Stimulated activated CD8-positive, alpha-beta memory T cell treated with anti-CD3 and anti-CD28 coated beads, Interleukin-12 subunit alpha, Interleukin-12 subunit beta, amount 100 ng/mL, for 4 hours (primary cell): Measurements from ENCODE around the gene S100A16.
"Not testable (repeated sequence)": the region's sequence is repeated elsewhere in the genome, so short reads cannot be mapped to it uniquely, and the experiment has no call there.

ENCODE experiments used
- DNase-seq: peaks from one replicate; pipeline ENCODE4 v3.0.0-alpha.2; 2020; ENCODE audit warnings: low read depth

The S100A16 gene

DNA sequence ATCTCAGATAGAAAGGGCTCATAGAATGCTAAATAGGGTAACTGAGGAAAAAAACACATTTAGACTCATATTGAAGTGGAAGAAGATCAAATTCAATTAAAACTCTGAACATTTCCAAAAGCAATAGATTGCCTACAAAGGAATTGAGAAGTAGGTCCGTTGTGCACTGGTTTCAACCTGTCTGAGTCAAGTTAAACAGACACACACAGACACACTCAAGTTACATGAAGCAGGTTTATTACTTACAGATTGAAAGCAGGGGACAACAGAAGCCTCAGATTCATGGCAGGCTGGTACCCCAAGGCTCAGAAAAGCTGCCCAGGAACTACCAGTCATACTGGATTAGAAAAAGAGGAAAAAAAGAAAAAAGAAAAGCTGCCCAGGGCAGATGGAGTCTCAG is 26.6 kb downstream of the S100A16 start:
- no peak for DNase-seq

DNA sequence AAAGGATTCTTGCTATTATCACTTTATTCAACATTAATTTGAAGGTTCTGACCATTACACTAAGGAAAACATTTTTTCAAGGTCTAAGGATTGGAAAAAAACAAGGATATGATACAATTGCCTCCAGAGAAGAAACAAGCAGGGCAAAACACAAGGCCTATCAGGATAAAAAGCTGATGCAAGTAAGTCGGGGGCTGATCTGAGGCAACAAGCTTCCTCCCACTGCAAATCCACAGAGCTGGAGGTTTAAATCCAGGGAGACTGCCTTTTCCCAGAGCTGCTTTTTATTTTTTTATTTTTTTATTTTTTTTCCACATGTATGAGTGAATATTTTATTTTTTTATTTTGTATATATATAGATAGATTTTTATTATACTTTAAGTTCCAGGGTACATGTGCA is 27.9 kb downstream of the S100A16 start:
- DNase-seq, result no peak

DNA sequence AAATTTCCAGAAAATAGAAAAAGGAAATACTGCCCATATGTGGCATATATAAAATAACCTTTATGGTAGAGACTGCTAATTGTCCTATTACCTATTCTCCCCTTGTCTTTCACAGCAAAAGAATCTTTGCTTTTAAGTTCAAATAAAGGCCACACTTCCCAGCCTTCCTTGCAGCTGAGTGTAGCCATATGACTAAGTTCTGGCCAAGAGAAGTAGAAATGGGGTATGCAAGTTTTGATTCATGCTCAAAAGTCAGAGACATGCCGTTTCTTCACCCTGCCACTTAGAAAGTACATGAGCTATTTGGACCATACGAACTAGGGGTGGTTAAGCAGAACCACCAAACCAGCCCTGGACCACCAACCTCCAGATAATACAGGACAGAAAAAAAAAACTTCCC is 29.0 kb downstream of the S100A16 start:
- no peak for DNase-seq

DNA sequence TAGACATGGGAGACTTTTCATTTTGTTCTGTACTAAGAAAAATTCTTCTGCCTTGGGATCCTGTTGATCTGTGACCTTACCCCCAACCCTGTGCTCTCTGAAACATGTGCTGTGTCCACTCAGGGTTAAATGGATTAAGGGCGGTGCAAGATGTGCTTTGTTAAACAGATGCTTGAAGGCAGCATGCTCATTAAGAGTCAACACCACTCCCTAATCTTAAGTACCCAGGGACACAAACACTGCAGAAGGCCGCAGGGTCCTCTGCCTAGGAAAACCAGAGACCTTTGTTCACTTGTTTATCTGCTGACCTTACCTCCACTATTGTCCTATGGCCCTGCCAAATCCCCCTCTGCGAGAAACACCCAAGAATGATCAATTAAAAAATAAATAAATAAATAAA is 29.4 kb downstream of the S100A16 start:
- DNase-seq, result not testable (repeated sequence)

DNA sequence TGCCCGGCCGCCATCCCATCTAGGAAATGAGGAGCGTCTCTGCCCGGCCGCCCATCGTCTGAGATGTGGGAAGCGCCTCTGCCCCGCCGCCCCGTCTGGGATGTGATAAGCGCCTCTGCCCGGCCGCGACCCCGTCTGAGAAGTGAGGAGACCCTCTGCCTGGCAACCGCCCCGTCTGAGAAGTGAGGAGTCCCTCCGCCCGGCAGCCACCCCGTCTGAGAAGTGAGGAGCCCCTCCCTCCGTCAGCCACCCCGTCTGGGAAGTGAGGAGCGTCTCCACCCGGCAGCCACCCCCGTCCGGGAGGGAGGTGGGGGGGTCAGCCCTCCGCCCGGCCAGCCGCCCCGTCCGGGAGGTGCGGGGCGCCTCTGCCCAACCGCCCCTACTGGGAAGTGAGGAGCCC is 30.1 kb downstream of the S100A16 start:
- not testable (repeated sequence) for DNase-seq

DNA sequence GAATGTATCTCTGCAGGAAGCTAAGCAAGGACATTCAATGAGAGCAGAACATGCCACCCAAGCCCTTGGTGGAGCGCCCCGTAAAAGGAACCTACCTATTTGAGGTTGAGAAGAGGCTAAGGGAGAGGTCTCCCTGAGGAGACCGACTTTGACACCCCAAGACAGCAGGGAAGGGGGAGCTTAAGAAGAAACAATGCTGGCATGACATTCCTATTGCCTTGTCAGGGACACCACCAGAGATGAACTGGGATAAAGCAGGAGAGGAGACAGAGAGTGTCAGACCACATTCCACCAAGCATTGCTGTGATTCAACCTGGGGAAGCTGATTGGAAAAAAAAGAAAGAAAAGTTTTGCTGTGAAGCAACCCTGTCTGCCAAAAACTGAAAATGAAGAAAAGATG is 34.0 kb downstream of the S100A16 start:
- no peak for DNase-seq

DNA sequence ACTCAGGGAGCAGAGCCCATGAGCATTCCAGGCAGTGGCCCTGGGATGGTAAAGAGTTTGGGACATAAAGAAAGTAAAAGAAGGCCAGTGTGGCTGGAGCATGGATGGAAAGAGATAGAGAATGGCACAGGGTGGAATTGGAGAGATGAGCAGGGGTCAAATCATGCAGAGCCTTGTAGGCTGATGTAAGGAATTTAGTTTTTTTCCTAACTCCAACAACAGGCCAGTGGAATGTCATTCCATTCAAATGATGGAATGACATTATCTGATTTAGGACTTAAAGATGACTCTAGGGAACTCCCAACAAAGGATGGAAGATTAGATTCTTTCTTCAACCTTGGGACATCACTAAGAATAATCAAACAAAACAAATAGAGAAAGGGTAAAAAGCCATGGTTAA is 34.4 kb downstream of the S100A16 start:
- DNase-seq, result no peak

DNA sequence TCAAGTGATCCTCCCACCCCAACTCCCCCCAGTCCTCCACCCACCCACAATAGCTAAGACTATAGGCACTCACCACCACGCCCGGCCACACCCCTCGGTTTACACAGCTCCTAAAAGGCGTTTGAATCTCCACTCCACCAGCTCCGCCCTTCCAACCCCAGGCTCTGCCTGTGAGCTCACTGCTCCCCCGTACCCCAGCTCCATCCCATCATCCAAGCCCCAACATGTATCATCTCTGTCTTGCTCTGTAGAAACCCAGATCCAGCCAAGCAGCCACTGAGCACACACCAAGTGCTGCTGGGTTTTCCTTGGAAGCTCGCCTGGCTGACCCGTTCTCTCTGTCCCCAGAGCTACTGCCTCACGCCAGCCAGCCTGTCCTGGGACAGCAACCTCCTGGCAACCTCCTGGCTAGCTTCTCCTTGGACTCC is 35.3 kb downstream of the S100A16 start:
- no peak for DNase-seq

DNA sequence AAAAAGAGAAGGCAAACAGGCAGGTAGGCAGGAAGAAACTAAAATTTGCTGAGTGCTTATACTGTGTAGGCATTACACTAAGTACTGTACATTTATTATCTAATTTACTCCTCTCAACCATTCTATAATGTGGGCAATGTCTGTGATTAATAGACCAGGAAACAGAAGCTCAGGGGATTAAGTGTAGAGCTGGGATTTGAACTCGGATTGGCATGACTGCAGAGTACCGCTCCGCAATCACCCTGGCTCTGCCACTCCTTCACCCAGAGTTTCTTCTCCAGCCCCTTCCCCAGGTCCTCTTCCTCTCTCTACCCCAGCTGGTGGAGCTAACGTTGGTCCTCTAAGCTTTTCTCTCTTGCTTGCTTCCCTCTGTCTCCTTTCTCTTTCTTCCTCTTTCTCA is 35.8 kb downstream of the S100A16 start:
- no peak for DNase-seq

DNA sequence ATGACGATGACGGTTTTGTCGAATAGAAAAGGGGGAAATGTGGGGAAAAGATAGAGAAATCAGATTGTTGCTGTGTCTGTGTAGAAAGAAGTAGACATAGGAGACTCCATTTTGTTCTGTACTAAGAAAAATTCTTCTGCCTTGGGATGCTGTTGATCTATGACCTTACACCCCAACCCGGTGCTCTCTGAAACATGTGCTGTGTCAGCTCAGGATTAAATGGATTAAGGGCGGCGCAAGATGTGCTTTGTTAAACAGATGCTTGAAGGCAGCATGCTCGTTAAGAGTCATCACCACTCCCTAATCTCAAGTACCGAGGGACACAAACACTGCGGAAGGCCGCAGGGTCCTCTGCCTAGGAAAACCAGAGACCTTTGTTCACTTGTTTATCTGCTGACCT is 37.4 kb downstream of the S100A16 start:
- not testable (repeated sequence) for DNase-seq

DNA sequence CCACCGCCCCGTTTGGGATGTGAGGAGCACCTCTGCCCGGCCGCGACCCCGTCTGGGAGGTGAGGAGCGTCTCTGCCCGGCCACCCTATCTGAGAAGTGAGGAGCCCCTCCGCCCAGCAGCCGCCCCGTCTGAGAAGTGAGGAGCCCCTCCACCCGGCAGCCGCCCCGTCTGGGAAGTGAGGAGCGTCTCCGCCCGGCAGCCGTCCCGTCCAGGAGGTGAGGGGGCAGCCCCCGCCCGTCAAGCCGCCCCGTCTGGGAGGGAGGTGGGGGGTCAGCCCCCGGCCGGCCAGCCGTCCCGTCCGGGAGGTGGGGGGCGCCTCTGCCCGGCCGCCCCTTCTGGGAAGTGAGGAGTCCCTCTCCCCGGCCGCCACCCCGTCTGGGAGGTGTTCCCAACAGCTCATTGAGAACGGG is 37.9 kb downstream of the S100A16 start:
- DNase-seq, result not testable (repeated sequence)

DNA sequence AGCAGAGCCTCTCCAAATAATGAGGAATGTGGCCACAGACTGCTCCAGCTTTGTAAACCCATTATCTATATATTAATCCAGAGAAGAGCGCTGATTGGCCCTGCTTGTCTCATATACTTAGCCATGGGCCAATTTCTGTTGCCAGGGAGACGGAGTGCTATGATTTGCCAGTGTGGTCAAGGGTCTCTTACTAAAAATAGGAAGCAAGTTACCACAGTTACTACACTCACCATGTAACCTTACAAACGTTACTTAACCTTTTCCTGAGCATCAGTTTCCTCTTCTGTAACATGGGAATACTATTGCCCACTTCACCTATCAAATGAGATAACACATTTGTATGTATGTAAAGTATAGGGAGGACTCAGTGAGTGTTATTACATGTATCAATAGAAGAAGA is 39.6 kb downstream of the S100A16 start:
- no peak for DNase-seq

DNA sequence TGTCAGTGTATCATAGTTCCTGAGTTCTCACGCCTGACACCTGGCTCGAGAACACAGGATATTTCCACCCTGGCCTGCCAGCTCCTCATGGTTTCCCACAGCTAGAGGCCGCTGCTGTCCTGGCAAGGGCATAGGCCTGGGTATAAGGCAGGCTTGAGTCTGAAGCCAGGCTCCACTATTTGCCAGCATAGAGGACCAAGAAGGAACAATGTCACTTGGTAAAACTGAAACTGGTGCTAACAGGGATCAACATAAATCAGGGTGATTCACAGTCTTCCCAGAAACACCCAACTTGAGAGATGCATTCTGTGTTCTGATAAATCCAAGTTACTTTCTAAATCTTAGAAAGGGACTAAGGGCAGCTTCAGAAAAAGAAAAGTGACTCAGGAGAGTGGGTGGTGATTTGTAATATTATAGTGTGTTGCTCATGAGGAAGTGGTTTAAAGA is 40.3 kb downstream of the S100A16 start:
- DNase-seq, result no peak

DNA sequence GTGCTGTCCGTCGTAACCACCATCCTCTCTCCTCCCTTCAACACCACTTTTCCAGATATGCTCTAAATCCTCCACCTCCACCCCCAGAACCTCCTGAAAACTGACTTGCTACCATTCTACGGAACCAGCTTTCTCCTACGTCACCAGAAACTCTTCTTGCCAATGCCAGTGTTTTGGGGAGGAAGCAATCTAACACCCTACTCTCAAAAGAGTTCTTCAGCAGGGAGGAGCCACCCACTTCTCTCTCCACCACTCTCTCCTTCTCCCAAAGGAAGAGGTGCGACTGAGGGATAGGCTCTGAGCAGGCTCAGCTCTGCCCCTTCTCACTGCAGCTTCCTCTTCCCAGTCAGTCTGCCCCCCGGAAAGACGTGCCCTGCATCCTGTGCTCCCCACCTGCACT is 41.2 kb downstream of the S100A16 start:
- DNase-seq, result no peak

DNA sequence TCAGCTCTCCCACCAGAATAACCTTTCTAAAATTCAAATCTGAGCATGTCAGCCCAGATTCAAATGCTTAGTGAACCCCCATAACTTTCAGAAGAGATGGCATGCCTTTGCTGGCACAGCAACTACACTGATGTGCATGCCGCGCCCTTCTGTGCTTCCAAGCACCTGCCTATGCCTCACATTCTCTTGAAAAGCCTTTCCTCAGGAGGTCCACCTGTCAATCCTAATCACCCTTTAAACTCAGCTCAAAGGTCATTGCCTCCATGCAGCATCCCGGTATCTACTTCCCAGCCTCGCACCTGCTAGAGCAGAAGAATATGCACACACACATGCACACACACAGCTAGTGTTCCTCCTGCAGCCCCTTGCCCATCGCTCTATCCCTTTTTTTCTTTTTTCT is 42.1 kb downstream of the S100A16 start:
- no peak for DNase-seq

DNA sequence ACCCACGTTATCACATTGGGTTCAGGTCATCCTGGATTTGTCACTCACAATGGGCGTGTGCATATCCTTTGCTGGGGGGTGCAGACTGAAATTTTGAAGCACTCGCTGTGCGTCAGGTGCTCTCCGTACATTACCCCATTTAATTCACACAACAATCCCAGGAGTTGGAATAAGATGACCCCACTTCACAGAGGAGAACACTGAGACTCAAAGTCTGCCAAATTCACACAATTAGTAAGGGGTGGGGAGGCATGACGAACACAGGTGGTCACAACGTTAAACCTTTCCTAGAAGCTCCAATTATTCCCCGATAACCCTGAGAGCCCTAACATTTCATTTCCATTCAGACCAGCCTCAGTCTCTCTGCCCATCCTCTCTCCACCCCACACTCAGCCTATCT is 43.5 kb downstream of the S100A16 start:
- DNase-seq, result no peak

DNA sequence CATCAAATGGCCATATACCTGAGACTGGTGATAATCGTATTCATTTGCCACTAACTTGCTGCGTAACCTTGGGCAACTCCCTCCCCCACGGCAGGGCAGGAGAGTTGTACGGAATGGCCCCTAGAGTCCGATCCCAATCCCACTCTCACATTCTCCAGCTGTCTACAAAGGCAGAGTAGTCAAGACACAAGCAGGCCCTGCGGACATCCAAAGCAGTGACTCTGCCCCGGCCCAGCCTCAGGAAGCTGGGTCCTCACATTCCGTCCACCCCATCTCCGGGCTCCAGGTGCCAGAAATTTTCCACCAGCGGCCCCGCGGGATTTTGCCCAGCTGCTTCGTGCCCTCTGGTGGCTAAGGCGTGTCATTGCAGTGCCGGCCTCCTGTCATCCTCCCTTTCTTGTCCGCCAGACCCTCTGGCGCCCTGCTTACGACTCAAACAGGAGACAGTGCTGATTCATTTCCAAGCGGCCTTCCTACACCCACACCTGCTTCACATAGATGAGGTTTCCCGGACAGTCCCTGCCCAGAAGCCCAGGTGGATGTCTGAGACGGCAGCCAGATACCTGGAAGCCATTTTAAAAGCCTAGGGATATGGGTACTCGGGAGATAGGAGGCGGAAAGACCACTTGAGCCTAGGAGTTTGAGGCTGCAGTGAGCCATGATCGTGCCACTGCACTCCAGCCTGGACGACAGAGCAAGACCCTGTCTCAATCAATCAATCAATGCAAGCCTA is 44.4 kb downstream of the S100A16 start:
- DNase-seq, result peak; percentile 52

DNA sequence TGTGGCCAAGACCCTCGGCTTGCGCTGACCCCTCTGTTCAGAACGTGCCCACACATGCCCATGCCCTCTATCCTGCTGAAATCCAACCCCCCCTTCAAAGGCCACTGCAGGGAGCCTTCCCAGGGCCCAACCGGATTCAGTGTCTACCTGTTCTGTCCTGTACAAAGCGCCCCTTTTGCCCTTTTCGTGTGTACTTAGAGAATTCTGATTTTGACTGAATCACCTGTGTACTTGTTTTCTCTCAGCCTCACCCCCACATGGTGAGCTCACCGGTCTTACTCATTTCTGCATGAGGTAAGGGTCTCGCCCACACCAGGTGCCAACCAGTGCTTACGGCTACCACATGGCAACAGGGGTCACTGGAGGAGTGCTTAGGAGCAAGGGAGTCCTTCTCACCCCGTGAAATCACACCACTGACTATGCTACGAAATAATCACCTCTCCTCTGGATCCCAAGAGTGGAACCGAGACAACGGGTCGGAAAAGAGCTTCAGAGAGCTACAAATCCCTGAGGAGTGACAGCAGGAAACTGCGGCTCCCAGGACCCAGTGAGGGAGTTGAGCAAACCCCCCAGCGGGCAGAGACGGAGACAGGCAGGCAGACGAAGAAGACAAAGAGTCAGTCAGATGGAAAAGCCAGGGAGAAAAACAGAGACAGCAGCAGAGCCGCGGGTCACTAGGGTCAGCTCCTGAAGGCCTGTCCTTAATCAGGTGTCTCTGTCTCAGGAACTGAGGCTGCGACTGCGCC is 45.1 kb downstream of the S100A16 start:
- no peak for DNase-seq

DNA sequence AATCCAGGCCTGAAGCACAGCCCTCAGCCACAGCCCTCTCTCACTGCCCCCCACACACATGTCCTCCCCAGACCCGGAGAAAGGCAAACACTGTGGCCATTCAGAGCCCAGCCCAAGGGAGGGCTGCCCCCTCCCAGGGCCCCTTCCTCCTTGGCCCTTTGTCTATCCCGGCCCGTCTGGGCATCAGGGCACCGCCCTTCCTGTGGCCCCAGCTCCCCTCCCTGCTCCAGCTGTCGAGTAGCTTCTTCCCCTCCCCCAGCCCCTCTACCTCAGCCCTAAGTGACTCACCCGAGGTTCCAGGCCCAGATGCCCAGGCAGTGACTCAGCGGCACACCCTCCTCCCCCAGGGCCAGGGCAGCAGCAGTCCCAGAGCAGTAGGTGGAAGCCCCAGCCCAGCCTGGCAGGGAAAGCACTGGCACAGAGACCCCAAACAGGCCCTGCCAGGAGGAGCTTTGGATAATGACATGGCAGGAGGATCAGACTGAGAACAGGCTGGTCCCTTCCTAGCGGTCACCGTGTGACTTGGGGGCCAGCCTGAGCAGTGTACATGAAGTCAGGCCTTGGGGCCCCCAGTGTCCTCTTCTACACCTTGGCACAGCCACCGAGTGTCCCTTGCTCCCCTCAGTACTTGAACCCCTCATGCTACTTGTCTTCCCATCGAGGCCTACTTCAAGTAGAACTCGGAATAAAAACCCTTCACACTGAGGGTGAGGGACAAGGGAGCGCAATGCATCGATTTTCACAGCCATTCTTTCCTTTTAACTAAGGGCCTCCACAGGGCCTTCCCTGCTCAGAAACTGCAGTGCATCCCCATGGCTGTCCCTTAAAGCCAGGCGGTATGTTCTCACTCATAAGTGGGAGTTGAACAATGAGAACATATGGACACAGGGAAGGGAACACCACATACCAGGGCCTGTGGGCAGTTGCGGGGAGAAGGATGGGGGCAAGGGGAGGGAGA is 46.2 kb downstream of the S100A16 start:
- DNase-seq, result peak; percentile 75

DNA sequence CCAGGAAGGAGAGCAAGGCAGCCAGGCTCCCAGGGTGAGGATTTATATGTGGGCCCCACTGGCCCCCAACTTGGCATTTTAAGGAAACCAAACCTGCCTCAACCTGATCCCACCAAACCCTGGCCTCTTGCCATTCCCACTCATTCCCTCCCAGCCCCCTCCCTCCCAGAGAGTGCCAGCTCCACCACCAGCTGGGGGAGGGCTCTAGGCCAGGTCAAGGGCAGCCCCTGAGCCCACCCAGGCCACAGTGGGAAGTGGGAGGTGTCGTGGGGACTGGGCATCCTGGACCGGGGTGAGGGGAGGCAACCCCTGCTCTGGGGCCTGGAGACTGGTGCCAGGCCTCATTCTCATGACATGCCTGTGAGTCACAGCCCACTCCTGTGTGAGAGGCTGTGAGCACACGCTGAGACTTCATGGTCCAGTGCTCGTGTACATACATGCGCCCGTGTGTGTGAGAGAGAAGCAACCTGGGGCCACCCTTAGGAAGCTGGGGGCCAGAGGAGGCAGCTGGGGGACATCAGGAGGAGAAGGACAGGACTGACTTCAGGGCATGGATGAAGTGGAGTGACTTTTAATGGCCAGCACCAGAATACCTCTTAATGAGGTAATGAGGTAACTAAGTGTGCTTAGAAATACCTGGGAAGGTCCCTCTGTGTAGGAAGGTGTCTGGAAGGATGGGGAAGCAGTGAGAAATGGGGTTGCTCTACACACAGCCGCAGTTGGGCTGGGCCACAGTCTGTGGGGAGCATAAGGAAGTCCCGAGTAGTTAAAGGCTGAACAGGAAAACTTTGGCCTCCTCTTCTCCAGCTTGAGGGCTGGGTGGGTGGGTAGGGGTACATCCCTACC is 47.2 kb downstream of the S100A16 start, which contains the start of gene S100A2:
TSS of gene S100A2 (minus strand) at position 316 of the 846 bp plus-strand sequence. CDS start 1,967 bp downstream, outside the sequence.
- peak; percentile 30 for DNase-seq

DNA sequence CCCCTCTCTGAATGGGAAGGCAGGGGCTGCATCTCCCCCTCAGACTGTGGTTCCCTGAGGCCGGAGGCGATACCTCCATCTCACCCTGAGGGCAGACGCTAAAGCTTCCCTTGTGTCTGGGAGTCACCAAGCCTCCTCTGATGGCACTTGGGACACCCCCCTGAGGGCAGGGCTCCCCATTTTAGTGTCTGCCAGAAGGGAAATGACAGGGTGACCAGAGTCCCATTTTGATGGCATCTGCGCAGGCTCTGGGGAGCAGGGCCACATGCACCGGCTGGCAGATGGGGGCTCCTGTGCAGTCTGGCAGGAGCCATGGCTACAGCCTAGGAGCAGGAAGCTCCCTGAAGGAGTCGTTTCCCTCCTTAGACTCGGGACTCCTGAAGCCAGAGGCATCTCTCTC is 48.9 kb downstream of the S100A16 start:
- no peak for DNase-seq
